H9 (cell line): ENCODE measurements around the gene FCHO1. TPM values are rescaled to one million over a fixed set of nuclear protein-coding genes. Genes with fewer than 3 reads are reported as not detected.

ENCODE experiments used
- DNase-seq: peaks from one replicate; pipeline ENCODE4 v3.0.0-alpha.2; 2017
- H2AFZ ChIP-seq: one replicate; pipeline ENCODE4 v1.6.1; 2013; ENCODE audit warnings: mild to moderate bottlenecking, low read length, control low read depth, moderate library complexity
- H2AK5ac ChIP-seq: 2 replicates; pipeline ENCODE4 v1.6.1; 2013; ENCODE audit warnings: low read length, control low read depth, mixed read lengths; ENCODE audit not compliant: insufficient read length
- H2BK120ac ChIP-seq: one replicate; pipeline ENCODE4 v1.6.1; 2013; ENCODE audit warnings: low read depth, mild to moderate bottlenecking, low read length, control low read depth, inconsistent platforms; ENCODE audit not compliant: poor library complexity, severe bottlenecking
- H2BK12ac ChIP-seq: 2 replicates; pipeline ENCODE4 v1.6.1; 2013; ENCODE audit warnings: low read length, control low read depth, mixed read lengths, low read depth; ENCODE audit not compliant: insufficient read length
- H2BK15ac ChIP-seq: 2 replicates; pipeline ENCODE4 v1.6.1; 2013; ENCODE audit warnings: low read depth, low read length, control low read depth
- H2BK20ac ChIP-seq: one replicate; pipeline ENCODE4 v1.6.1; 2013; ENCODE audit warnings: low read depth, mild to moderate bottlenecking, low read length, control low read depth, inconsistent platforms; ENCODE audit not compliant: poor library complexity, severe bottlenecking
- H2BK5ac ChIP-seq: 2 replicates; pipeline ENCODE4 v1.6.1; 2013; ENCODE audit warnings: low read length, control low read depth, mixed read lengths; ENCODE audit not compliant: insufficient read length
- H3K14ac ChIP-seq: 2 replicates; pipeline ENCODE4 v1.6.1; 2013; ENCODE audit warnings: low read length, control low read depth; ENCODE audit not compliant: insufficient read depth
- H3K18ac ChIP-seq: 2 replicates; pipeline ENCODE4 v1.6.1; 2013; ENCODE audit warnings: low read depth, mild to moderate bottlenecking, mixed read lengths, low read length, control low read depth; ENCODE audit not compliant: insufficient read length
- H3K23ac ChIP-seq: 2 replicates; pipeline ENCODE4 v1.6.1; 2013; ENCODE audit warnings: low read length, control low read depth, mixed read lengths, low read depth; ENCODE audit not compliant: insufficient read length
- H3K23me2 ChIP-seq: 2 replicates; pipeline ENCODE4 v1.6.1; 2013; ENCODE audit warnings: low read depth, mild to moderate bottlenecking, mixed read lengths, low read length, control low read depth; ENCODE audit not compliant: insufficient read length, poor library complexity, severe bottlenecking
- H3K27ac ChIP-seq: 2 replicates; pipeline ENCODE4 v1.5.1; 2013; ENCODE audit warnings: low read length, control low read depth, mixed read lengths, low read depth; ENCODE audit not compliant: insufficient read length
- H3K27me3 ChIP-seq: 2 replicates; pipeline ENCODE4 v1.6.1; 2013; ENCODE audit warnings: low read length, control low read depth, inconsistent platforms; ENCODE audit not compliant: insufficient read depth
- H3K4ac ChIP-seq: 2 replicates; pipeline ENCODE4 v1.6.1; 2013; ENCODE audit warnings: low read depth, mild to moderate bottlenecking, control low read depth, inconsistent platforms, low read length, moderate library complexity
- H3K4me1 ChIP-seq: 2 replicates; pipeline ENCODE4 v1.6.1; 2013; ENCODE audit warnings: low read length, control low read depth, inconsistent platforms; ENCODE audit not compliant: insufficient read depth
- H3K4me2 ChIP-seq: 2 replicates; pipeline ENCODE4 v1.6.1; 2013; ENCODE audit warnings: low read length, control low read depth, mixed read lengths; ENCODE audit not compliant: insufficient read length, insufficient read depth
- H3K56ac ChIP-seq: 2 replicates; pipeline ENCODE4 v1.6.1; 2013; ENCODE audit warnings: low read depth, mild to moderate bottlenecking, mixed read lengths, low read length, control low read depth; ENCODE audit not compliant: insufficient read length
- H3K79me1 ChIP-seq: 2 replicates; pipeline ENCODE4 v1.6.1; 2013; ENCODE audit warnings: low read depth, mild to moderate bottlenecking, moderate library complexity, low read length, control low read depth, inconsistent platforms; ENCODE audit not compliant: insufficient read depth, poor library complexity, severe bottlenecking
- H3K79me2 ChIP-seq: 2 replicates; pipeline ENCODE4 v1.6.1; 2013; ENCODE audit warnings: low read length, control low read depth, inconsistent platforms; ENCODE audit not compliant: insufficient read depth
- H3K9ac ChIP-seq: 2 replicates; pipeline ENCODE4 v1.6.1; 2013; ENCODE audit warnings: low read length, control low read depth, mixed read lengths; ENCODE audit not compliant: insufficient read length; ENCODE audit errors: extremely low read depth
- H3K9me3 ChIP-seq: one replicate; pipeline ENCODE4 v1.6.1; 2013; ENCODE audit warnings: low read depth, low read length, inconsistent platforms; ENCODE audit not compliant: control insufficient read depth
- H3T11ph ChIP-seq: one replicate; pipeline ENCODE4 v1.6.1; 2013; ENCODE audit warnings: mild to moderate bottlenecking, low read length, control low read depth, inconsistent platforms
- H4K20me1 ChIP-seq: one replicate; pipeline ENCODE4 v1.6.1; 2013; ENCODE audit not compliant: control insufficient read depth, insufficient read length, insufficient read depth
- H4K5ac ChIP-seq: 2 replicates; pipeline ENCODE4 v1.6.1; 2013; ENCODE audit warnings: low read depth, mild to moderate bottlenecking, mixed read lengths, low read length, control low read depth; ENCODE audit not compliant: insufficient read length
- H4K8ac ChIP-seq: replicated peaks from 2 replicates; pipeline ENCODE4 v1.6.1; 2013; ENCODE audit warnings: low read length, control low read depth, mixed read lengths, low read depth; ENCODE audit not compliant: insufficient read length
- H4K91ac ChIP-seq: 2 replicates; pipeline ENCODE4 v1.6.1; 2013; ENCODE audit warnings: low read depth, mild to moderate bottlenecking, moderate library complexity, mixed read lengths, low read length, control low read depth; ENCODE audit not compliant: insufficient read length
- H3K27ac Mint-ChIP-seq, 3 experiments: 2 replicates in 2 of 3; 3 replicates in 1 of 3; pipeline ENCODE4 v1.8.0; 2020 to 2021; ENCODE audit warnings: mixed read lengths in 3 of 3, mild to moderate bottlenecking in 1 of 3, moderate library complexity in 1 of 3
- H3K27me3 Mint-ChIP-seq: 2 replicates; pipeline ENCODE4 v1.8.0; 2021; ENCODE audit warnings: low read depth, mild to moderate bottlenecking, moderate library complexity, mixed read lengths
- H3K36me3 Mint-ChIP-seq, 3 experiments: 2 replicates in 2 of 3; 3 replicates in 1 of 3; pipeline ENCODE4 v1.8.0; 2020 to 2021; ENCODE audit warnings: low read depth in 3 of 3, mixed read lengths in 3 of 3; ENCODE audit not compliant: insufficient read depth in 1 of 3
- H3K4me1 Mint-ChIP-seq, 2 experiments: 2 replicates each; pipeline ENCODE4 v1.8.0; 2020; ENCODE audit warnings: mixed read lengths in 2 of 2
- H3K4me3 Mint-ChIP-seq, 2 experiments: 2 replicates in 1 of 2; 3 replicates in 1 of 2; pipeline ENCODE4 v1.8.0; 2020 to 2021; ENCODE audit warnings: mild to moderate bottlenecking in 2 of 2, mixed read lengths in 2 of 2, moderate library complexity in 1 of 2
- H3K9me3 Mint-ChIP-seq, 2 experiments: 2 replicates in 1 of 2; 3 replicates in 1 of 2; pipeline ENCODE4 v1.8.0; 2020; ENCODE audit warnings: mild to moderate bottlenecking in 2 of 2, mixed read lengths in 2 of 2, moderate library complexity in 1 of 2
- CTCF ChIP-seq: fragments of 200-600 bp; sonication (generic); conservative IDR thresholded peaks from 3 replicates; pipeline ENCODE4 v1.8.0; 2021; ENCODE audit warnings: antibody characterized with exemption, mild to moderate bottlenecking
- WGBS: extraction: QIAGEN DNeasy Blood & Tissue Kit; methylation state at CpG from one replicate; pipeline ENCODE4 v1.1.7; 2013; ENCODE audit warnings: missing lambda C conversion rate, low lambda C conversion rate, mixed read lengths; ENCODE audit not compliant: insufficient read length; ENCODE audit errors: extremely low coverage; 5-methylcytosine and 5-hydroxymethylcytosine counted together
- total RNA-seq: library from RNA; stranded (reverse); gene quantifications from 2 replicates; pipeline ENCODE4 v1.2.1, GENCODE V29; 2021

FCHO1 gene
- total RNA-seq, 1 experiment from 2014 or later: 13.1 TPM

GRCh38 chr19:17752865-17753639 lies 1.8 kb downstream of the FCHO1 start:
- Histone ChIP-seq H2BK12ac (no peak overlapping the region), H2BK15ac (no peak overlapping the region), H3K4me1 (no peaks in the 10 kb centered on the region), H3K9ac (no peak overlapping the region), H4K5ac (no peak overlapping the region), H2AFZ (no peak overlapping the region), H2BK20ac (no peak overlapping the region), H3K9me3 (no peaks in the 10 kb centered on the region), H4K91ac (no peak overlapping the region), H2BK120ac (no peak overlapping the region), H3K14ac (no peak overlapping the region), H3K79me2 (no peaks in the 10 kb centered on the region; the same call in 1 of the 2 replicates), H3K27me3 (no peaks in the 10 kb centered on the region), H3K4ac (no peak overlapping the region), H3K23me2 (peaks cover 2% of the 10 kb centered on the region), H2BK5ac (no peak overlapping the region), H4K20me1 (no peaks in the 10 kb centered on the region), H3K18ac (no peak overlapping the region), H3K56ac (no peak overlapping the region), H3K79me1 (no peaks in the 10 kb centered on the region), H4K8ac (no peak overlapping the region), H3K23ac (no peak overlapping the region), H3T11ph (no peak overlapping the region), H2AK5ac (no peak overlapping the region), H3K4me2 (no peak overlapping the region), H3K27ac (no peak overlapping the region)
- no peak overlapping the region for H3K27ac Mint-ChIP-seq
- no peak for DNase-seq
- H3K27me3 Mint-ChIP-seq: no peaks in the 10 kb centered on the region; the same call in 1 of the 2 replicates
- H3K9me3 Mint-ChIP-seq: no peaks in the 10 kb centered on the region
- peaks cover 8 to 44% of the 10 kb centered on the region in 2 experiments for H3K4me1 Mint-ChIP-seq
- TF ChIP-seq CTCF: no peak
- no peak overlapping the region for H3K4me3 Mint-ChIP-seq
- H3K36me3 Mint-ChIP-seq: peaks cover 0 to 4% (median 2%) of the 10 kb centered on the region in 3 experiments; a peak in 5 of 7 replicates
- WGBS: no CpG with 5 or more reads among the region's 7 CpGs
